HepG2 (cell line): Measurements from ENCODE around the gene NCKAP1. TPM values are rescaled to one million over a fixed set of nuclear protein-coding genes. Genes with fewer than 3 reads are reported as not detected.

Source experiments
- ATAC-seq: fragments of 200-7000 bp; cut with Tn5 transposase; 3 replicates; pipeline ENCODE4 v1.9.1; 2020; ENCODE audit warnings: mild to moderate bottlenecking, moderate library complexity
- BruUV-seq: library from RNA; stranded (reverse); fragments of 400-500 nt; replicated peaks from 2 replicates; lab custom pipeline; 2021; lab: Mats Ljungman, UMichigan
- CTCF ChIA-PET: fragments of 300-600 bp; formaldehyde crosslinking; extraction: SDS; loops from one replicate; lab custom pipeline; 2021; ENCODE audit warnings: low total read pairs, inconsistent platforms, low intra/inter-chr PET ratio; lab: Yijun Ruan, JAX
- POLR2A ChIA-PET: fragments of 350-600 bp; sonication (Branson Sonifier 250); formaldehyde crosslinking; loops from one replicate; lab custom pipeline; 2020; ENCODE audit warnings: antibody characterized with exemption, inconsistent platforms; lab: Yijun Ruan, JAX
- DNase-seq: peaks from one replicate; pipeline ENCODE4 v3.0.0-alpha.2; 2015; ENCODE audit warnings: low spot score
- FAIRE-seq: peaks from 3 replicates; lab custom pipeline; 2011; peaks lifted over from hg19 to GRCh38; lab: Jason Lieb, UNC
- H2AFZ ChIP-seq: one replicate; pipeline ENCODE4 v1.6.1; 2011; ENCODE audit warnings: low read length, inconsistent platforms
- H3K27ac ChIP-seq: fragments of 300-600 bp; 3 replicates; pipeline ENCODE4 v1.8.0; 2011; ENCODE audit warnings: mixed run types, mild to moderate bottlenecking, mixed read lengths, low read length, inconsistent platforms; ENCODE audit not compliant: insufficient read depth; ENCODE audit errors: extremely low read length
- H3K27me3 ChIP-seq, 2 experiments: fragments of 200-600 bp in 1 of 2; 2 replicates in 1 of 2; 3 replicates in 1 of 2; pipeline versions ENCODE4 v1.6.0 to v1.8.0; 2011; ENCODE audit warnings: low read length in 2 of 2, mild to moderate bottlenecking in 2 of 2, moderate library complexity in 2 of 2, inconsistent platforms in 1 of 2; ENCODE audit not compliant: insufficient read depth in 2 of 2, control insufficient read depth in 1 of 2
- H3K36me3 ChIP-seq, 2 experiments: fragments of 200-600 bp in 1 of 2; replicated peaks in 1 of 2; 2 replicates in 1 of 2; 3 replicates in 1 of 2; pipeline versions ENCODE4 v1.5.1 to v1.8.0; 2011; ENCODE audit warnings: low read length in 2 of 2, inconsistent platforms in 1 of 2; ENCODE audit not compliant: insufficient read depth in 2 of 2, control insufficient read depth in 1 of 2
- H3K4me1 ChIP-seq: 2 replicates; pipeline ENCODE4 v1.5.1; 2012; ENCODE audit warnings: low read length, inconsistent platforms; ENCODE audit not compliant: insufficient read depth
- H3K4me2 ChIP-seq: 2 replicates; pipeline ENCODE4 v1.6.0; 2011; ENCODE audit warnings: low read depth, low read length, inconsistent platforms
- H3K4me3 ChIP-seq, 3 experiments: fragments of 200-600 bp in 1 of 3; sonication (generic), shearing (Covaris generic) in 1 of 3; replicated peaks in 1 of 3; 2 replicates each; pipeline ENCODE4 v1.5.1; 2011 to 2016; ENCODE audit warnings: low read length in 3 of 3, inconsistent platforms in 2 of 3, low read depth in 2 of 3, mild to moderate bottlenecking in 2 of 3, control low read depth in 1 of 3, mixed read lengths in 1 of 3; ENCODE audit not compliant: insufficient read depth in 1 of 3
- H3K79me2 ChIP-seq: one replicate; pipeline ENCODE4 v1.6.1; 2011; ENCODE audit warnings: low read length, inconsistent platforms; ENCODE audit not compliant: insufficient read depth
- H3K9ac ChIP-seq: 2 replicates; pipeline ENCODE4 v1.6.0; 2011; ENCODE audit warnings: mild to moderate bottlenecking, low read depth, low read length, inconsistent platforms; ENCODE audit not compliant: insufficient read depth
- H3K9me3 ChIP-seq: 2 replicates; pipeline ENCODE4 v1.5.1; 2012; ENCODE audit warnings: mild to moderate bottlenecking, low read length
- H4K20me1 ChIP-seq: 2 replicates; pipeline ENCODE4 v1.6.0; 2011; ENCODE audit warnings: inconsistent platforms, mild to moderate bottlenecking, low read length, moderate library complexity; ENCODE audit not compliant: insufficient read depth
- AKAP8 ChIP-seq: sonication (generic); formaldehyde crosslinking; IDR thresholded peaks from 2 replicates; pipeline ENCODE4 v1.5.1; 2020; ENCODE audit warnings: mild to moderate bottlenecking, missing genetic modification reagents
- ARNT2 ChIP-seq: sonication (generic); formaldehyde crosslinking; IDR thresholded peaks from 2 replicates; pipeline ENCODE4 v1.8.0; 2022; ENCODE audit warnings: mild to moderate bottlenecking, low read depth, missing genetic modification reagents, moderate library complexity
- CBX2 ChIP-seq, 2 experiments: fragments of 200-600 bp in 1 of 2; sonication (generic); formaldehyde crosslinking in 1 of 2; IDR thresholded peaks; 2 replicates each; pipeline versions ENCODE4 v1.7.0 to v1.8.1; 2018 to 2022; ENCODE audit warnings: low read depth in 2 of 2, low read length in 1 of 2, mild to moderate bottlenecking in 1 of 2, missing genetic modification reagents in 1 of 2
- MEIS1 ChIP-seq: sonication (generic); formaldehyde crosslinking; IDR thresholded peaks from 2 replicates; pipeline ENCODE4 v1.9.0; 2021; ENCODE audit warnings: mild to moderate bottlenecking, missing genetic modification reagents, moderate library complexity, borderline replicate concordance
- MYC ChIP-seq: sonication (generic); formaldehyde crosslinking; IDR thresholded peaks from 2 replicates; pipeline ENCODE4 v1.9.0; 2021; ENCODE audit warnings: missing genetic modification reagents, borderline replicate concordance
- TCF7 ChIP-seq: sonication (generic); IDR thresholded peaks from 2 replicates; pipeline ENCODE4 v1.6.1; 2016; ENCODE audit warnings: antibody characterized with exemption, low read depth
- ZNF510 ChIP-seq: sonication (generic); formaldehyde crosslinking; IDR thresholded peaks from 2 replicates; pipeline ENCODE4 v1.4.0; 2020; ENCODE audit warnings: low read depth, mild to moderate bottlenecking, missing genetic modification reagents
- ZNF775 ChIP-seq: sonication (generic); formaldehyde crosslinking; IDR thresholded peaks from 2 replicates; pipeline ENCODE4 v1.4.0; 2020; ENCODE audit warnings: missing genetic modification reagents, mild to moderate bottlenecking, moderate library complexity, borderline replicate concordance
- WGBS: methylation state at CpG from one replicate; pipeline ENCODE4 v1.1.6; 2017; ENCODE audit warnings: low lambda C conversion rate; 5-methylcytosine and 5-hydroxymethylcytosine counted together
- in situ Hi-C: cut with HindIII; loops from 2 replicates; pipeline ENCODE4 v1.10.0; 2017; ENCODE audit warnings: low pct_unique_long_range_greater_than_20kb; ENCODE audit not compliant: extremely low pct_ligation_motif_present
- intact Hi-C: fragments of 100-400 bp; cut with micrococcal nuclease; formaldehyde crosslinking; loops from one replicate; pipeline ENCODE4 v1.10.0; 2022; ENCODE audit not compliant: unreplicated experiment
- polyA plus RNA-seq, 8 experiments: library from polyadenylated mRNA; depleted of rRNA in 3 of 8; stranded (reverse) in 7 of 8; unstranded in 1 of 8; fragments of >200 nt; fragmentation: Illumina TruSeq in 4 of 8; extraction: Trizol in 4 of 8; gene quantifications; 2 replicates each; pipeline versions ENCODE4 v1.2.1 to v1.2.3, GENCODE V29; 2011 to 2016; ENCODE audit warnings: low read depth in 4 of 8, missing spikeins in 1 of 8, mixed read lengths in 1 of 8; ENCODE audit not compliant: insufficient read depth in 1 of 8
- total RNA-seq, 5 experiments: library from RNA; depleted of rRNA; stranded (reverse); fragments of >200 nt; fragmentation: Illumina TruSeq; extraction: Trizol; gene quantifications; 2 replicates each; pipeline ENCODE4 v1.2.3, GENCODE V29; 2016; ENCODE audit warnings: low read depth in 1 of 5
- TF ChIP-seq, protein P1 (sequence below): sonication (generic); formaldehyde crosslinking; IDR thresholded peaks from 2 replicates; pipeline ENCODE4 v1.8.1; 2023; ENCODE audit warnings: mild to moderate bottlenecking, missing genetic modification reagents
- TF ChIP-seq, protein P2 (sequence below): sonication (generic); formaldehyde crosslinking; IDR thresholded peaks from 2 replicates; pipeline ENCODE4 v1.5.0; 2020; ENCODE audit warnings: missing genetic modification reagents
- TF ChIP-seq, protein P3 (sequence below): sonication (generic); formaldehyde crosslinking; IDR thresholded peaks from 2 replicates; pipeline ENCODE4 v1.4.0; 2020; ENCODE audit warnings: missing genetic modification reagents, mild to moderate bottlenecking, borderline replicate concordance

Gene NCKAP1
- total and polyA plus RNA-seq, 2 of the 13 experiments (the other 11 are each of a cell fraction or from before 2014, with no cell fraction given): 72.1 to 96.3 TPM

DNA sequence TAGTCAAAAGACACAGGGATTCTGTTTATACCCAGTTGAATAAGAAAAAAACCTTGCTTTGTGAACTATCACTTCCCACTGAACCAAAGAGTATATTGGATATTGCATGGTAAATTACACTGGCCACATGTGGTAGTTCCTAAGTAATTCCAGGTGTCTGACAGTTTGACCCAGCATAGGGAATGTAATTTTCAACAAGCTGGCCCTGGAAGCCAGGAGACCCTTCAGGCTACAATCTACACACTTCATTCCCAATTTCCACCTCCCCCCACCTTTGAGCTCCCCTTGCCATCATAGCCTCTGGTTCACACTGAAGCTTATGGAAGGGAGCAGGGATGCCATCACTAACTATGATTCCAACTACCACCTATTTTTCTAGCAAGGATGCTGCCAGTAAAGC is 174.6 kb downstream of the NCKAP1 start:
- BruUV-seq: no TSS peak
- Histone ChIP-seq H3K9me3 (no peaks in the 10 kb centered on the region), H3K36me3 (no peaks in the 10 kb centered on the region), H4K20me1 (no peaks in the 10 kb centered on the region), H3K4me1 (peaks cover 31% of the 10 kb centered on the region), H3K27me3 (peaks cover 3 to 20% of the 10 kb centered on the region in 2 experiments; a peak in 2 of 5 replicates), H2AFZ (no peak overlapping the region), H3K4me2 (no peak overlapping the region), H3K79me2 (no peaks in the 10 kb centered on the region), H3K27ac (no peak overlapping the region), H3K4me3 (no peak overlapping the region), H3K9ac (no peak overlapping the region)
- TF ChIP-seq ARNT2 (CRISPR knock-in tag) (no peak), AKAP8 (CRISPR knock-in tag) (no peak), ZNF510 (CRISPR knock-in tag) (no peak), CBX2 (IDR thresholded peaks at IDR 0.05; ENCODE audit: low read depth, low read length) (no peak), CBX2 (CRISPR knock-in tag; IDR thresholded peaks at IDR 0.05; ENCODE audit: low read depth) (no peak)
- TF ChIP-seq, protein P1, sequence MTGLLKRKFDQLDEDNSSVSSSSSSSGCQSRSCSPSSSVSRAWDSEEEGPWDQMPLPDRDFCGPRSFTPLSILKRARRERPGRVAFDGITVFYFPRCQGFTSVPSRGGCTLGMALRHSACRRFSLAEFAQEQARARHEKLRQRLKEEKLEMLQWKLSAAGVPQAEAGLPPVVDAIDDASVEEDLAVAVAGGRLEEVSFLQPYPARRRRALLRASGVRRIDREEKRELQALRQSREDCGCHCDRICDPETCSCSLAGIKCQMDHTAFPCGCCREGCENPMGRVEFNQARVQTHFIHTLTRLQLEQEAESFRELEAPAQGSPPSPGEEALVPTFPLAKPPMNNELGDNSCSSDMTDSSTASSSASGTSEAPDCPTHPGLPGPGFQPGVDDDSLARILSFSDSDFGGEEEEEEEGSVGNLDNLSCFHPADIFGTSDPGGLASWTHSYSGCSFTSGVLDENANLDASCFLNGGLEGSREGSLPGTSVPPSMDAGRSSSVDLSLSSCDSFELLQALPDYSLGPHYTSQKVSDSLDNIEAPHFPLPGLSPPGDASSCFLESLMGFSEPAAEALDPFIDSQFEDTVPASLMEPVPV (CRISPR knock-in tag): no peak
- ChIA-PET POLR2A (no interaction called here), CTCF (no interaction called here)
- FAIRE-seq: no peak
- intact Hi-C loops: no loop called here
- no peak for DNase-seq
- in situ Hi-C loops: no loop called here
- no peak for ATAC-seq

GRCh38 chr2:182862091-182862490 is 176.2 kb downstream of the NCKAP1 start:
- in situ Hi-C loops (no loop called here), intact Hi-C loops (no loop called here)
- peaks cover 15% of the 10 kb centered on the region for H3K4me1 ChIP-seq
- H3K4me2 ChIP-seq: no peak overlapping the region
- H3K79me2 ChIP-seq: no peaks in the 10 kb centered on the region
- WGBS: 30% methylated on average over 5 of the region's 5 CpGs
- ATAC-seq: no peak
- ChIA-PET POLR2A (no interaction called here), CTCF (no interaction called here)
- no TSS peak for BruUV-seq
- H2AFZ ChIP-seq: peak overlapping the region; percentile 12
- no peaks in the 10 kb centered on the region for H3K9me3 ChIP-seq
- DNase-seq: no peak
- no peak overlapping the region for H3K4me3 ChIP-seq
- no peak overlapping the region for H3K9ac ChIP-seq
- no peak for FAIRE-seq
- H3K36me3 ChIP-seq: no peaks in the 10 kb centered on the region
- H4K20me1 ChIP-seq: no peaks in the 10 kb centered on the region
- H3K27me3 ChIP-seq: peaks cover 3 to 20% of the 10 kb centered on the region in 2 experiments; a peak in 2 of 5 replicates
- no peak overlapping the region for H3K27ac ChIP-seq
- TF ChIP-seq, protein P2, sequence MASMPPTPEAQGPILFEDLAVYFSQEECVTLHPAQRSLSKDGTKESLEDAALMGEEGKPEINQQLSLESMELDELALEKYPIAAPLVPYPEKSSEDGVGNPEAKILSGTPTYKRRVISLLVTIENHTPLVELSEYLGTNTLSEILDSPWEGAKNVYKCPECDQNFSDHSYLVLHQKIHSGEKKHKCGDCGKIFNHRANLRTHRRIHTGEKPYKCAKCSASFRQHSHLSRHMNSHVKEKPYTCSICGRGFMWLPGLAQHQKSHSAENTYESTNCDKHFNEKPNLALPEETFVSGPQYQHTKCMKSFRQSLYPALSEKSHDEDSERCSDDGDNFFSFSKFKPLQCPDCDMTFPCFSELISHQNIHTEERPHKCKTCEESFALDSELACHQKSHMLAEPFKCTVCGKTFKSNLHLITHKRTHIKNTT (CRISPR knock-in tag): no peak
- no peak for TF ChIP-seq ZNF775 (CRISPR knock-in tag)
- no peak for TF ChIP-seq MEIS1 (CRISPR knock-in tag)
- TF ChIP-seq TCF7: no peak
- TF ChIP-seq, protein P3, sequence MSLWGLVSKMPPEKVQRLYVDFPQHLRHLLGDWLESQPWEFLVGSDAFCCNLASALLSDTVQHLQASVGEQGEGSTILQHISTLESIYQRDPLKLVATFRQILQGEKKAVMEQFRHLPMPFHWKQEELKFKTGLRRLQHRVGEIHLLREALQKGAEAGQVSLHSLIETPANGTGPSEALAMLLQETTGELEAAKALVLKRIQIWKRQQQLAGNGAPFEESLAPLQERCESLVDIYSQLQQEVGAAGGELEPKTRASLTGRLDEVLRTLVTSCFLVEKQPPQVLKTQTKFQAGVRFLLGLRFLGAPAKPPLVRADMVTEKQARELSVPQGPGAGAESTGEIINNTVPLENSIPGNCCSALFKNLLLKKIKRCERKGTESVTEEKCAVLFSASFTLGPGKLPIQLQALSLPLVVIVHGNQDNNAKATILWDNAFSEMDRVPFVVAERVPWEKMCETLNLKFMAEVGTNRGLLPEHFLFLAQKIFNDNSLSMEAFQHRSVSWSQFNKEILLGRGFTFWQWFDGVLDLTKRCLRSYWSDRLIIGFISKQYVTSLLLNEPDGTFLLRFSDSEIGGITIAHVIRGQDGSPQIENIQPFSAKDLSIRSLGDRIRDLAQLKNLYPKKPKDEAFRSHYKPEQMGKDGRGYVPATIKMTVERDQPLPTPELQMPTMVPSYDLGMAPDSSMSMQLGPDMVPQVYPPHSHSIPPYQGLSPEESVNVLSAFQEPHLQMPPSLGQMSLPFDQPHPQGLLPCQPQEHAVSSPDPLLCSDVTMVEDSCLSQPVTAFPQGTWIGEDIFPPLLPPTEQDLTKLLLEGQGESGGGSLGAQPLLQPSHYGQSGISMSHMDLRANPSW (CRISPR knock-in tag): no peak
- TF ChIP-seq MYC (CRISPR knock-in tag): no peak
